HG03354 (cell line): Measurements from ENCODE around the gene MRPL17.
A peak's percentile ranks its signal among the peaks of the same experiment; 100 is the strongest.
"Not testable (repeated sequence)": the region's sequence is repeated elsewhere in the genome, so short reads cannot be mapped to it uniquely, and the experiment has no call there.

Source experiments
- ATAC-seq: cut with Tn5 transposase; IDR thresholded peaks from one replicate; pipeline ENCODE4 v1.9.1; 2021; ENCODE audit warnings: mild to moderate bottlenecking; ENCODE audit not compliant: unreplicated experiment, poor library complexity, severe bottlenecking

Gene MRPL17

GRCh38 chr11:6686006-6686405 is 2.9 kb upstream of the MRPL17 start:
- ATAC-seq, result no peak

- ATAC-seq, result not testable (repeated sequence)
Observed at GRCh38 chr11:6684068-6684467, 928 bp upstream of the MRPL17 start.

GRCh38 chr11:6682591-6682935 is 577 bp downstream of the MRPL17 start:
- ATAC-seq, result peak; percentile 6

- no peak for ATAC-seq
Observed at GRCh38 chr11:6681949-6682348, 1.2 kb downstream of the MRPL17 start.

- no peak for ATAC-seq
Observed at GRCh38 chr11:6681505-6681904, 1.6 kb downstream of the MRPL17 start.

GRCh38 chr11:6677018-6677417 is 6.1 kb downstream of the MRPL17 start:
- no peak for ATAC-seq

GRCh38 chr11:6674862-6675261 is 8.3 kb downstream of the MRPL17 start:
- no peak for ATAC-seq

- no peak for ATAC-seq
Observed at GRCh38 chr11:6674219-6674597, 8.9 kb downstream of the MRPL17 start.

- no peak for ATAC-seq
Observed at GRCh38 chr11:6673523-6674218, 9.5 kb downstream of the MRPL17 start.

GRCh38 chr11:6671991-6672390 is 11.1 kb downstream of the MRPL17 start:
- no peak for ATAC-seq

- no peak for ATAC-seq
Observed at GRCh38 chr11:6670202-6670830, 12.8 kb downstream of the MRPL17 start.

- peak; percentile 77 for ATAC-seq
Observed at GRCh38 chr11:6667733-6668374, 15.3 kb downstream of the MRPL17 start.

GRCh38 chr11:6666302-6667183 is 16.6 kb downstream of the MRPL17 start:
- ATAC-seq, result no peak

- no peak for ATAC-seq
Observed at GRCh38 chr11:6664551-6664950, 18.6 kb downstream of the MRPL17 start.

- ATAC-seq, result no peak
Observed at GRCh38 chr11:6663794-6664469, 19.2 kb downstream of the MRPL17 start.

- ATAC-seq, result no peak
Observed at GRCh38 chr11:6660712-6661111, 22.4 kb downstream of the MRPL17 start.

- no peak for ATAC-seq
Observed at GRCh38 chr11:6658647-6659046, 24.5 kb downstream of the MRPL17 start.

- ATAC-seq, result no peak
Observed at GRCh38 chr11:6657346-6657745, 25.8 kb downstream of the MRPL17 start.

- no peak for ATAC-seq
Observed at GRCh38 chr11:6656936-6657335, 26.2 kb downstream of the MRPL17 start.

GRCh38 chr11:6656584-6656915 is 26.6 kb downstream of the MRPL17 start:
- ATAC-seq, result no peak
